ENCODE results near the gene PRR19.

The PRR19 gene

GRCh38 chr19:42349378-42350107 is 47.6 kb downstream of the PRR19 start:
- DNase-seq, result no peak
- H3K27ac ChIP-seq (ENCODE audit: insufficient read depth, low read length, poor library complexity, severe bottlenecking), result no peak overlapping the region
- no peak overlapping the region for H3K4me3 ChIP-seq (ENCODE audit: insufficient read depth, low read depth, low read length, poor library complexity, severe bottlenecking)
- no peaks in the 10 kb centered on the region for H3K9me3 ChIP-seq (ENCODE audit: control insufficient read depth, low read length)
- no peaks in the 10 kb centered on the region for H3K27me3 ChIP-seq (replicated peaks; ENCODE audit: control insufficient read depth, insufficient read depth, low read length, poor library complexity, severe bottlenecking)
- no peaks in the 10 kb centered on the region for H3K36me3 ChIP-seq (ENCODE audit: control insufficient read depth, insufficient read depth, low read length)
- H3K4me1 ChIP-seq (ENCODE audit: control insufficient read depth, insufficient read depth, low read length, poor library complexity, severe bottlenecking), result no peaks in the 10 kb centered on the region

- no peaks in the 10 kb centered on the region for H3K9me3 ChIP-seq (ENCODE audit: control insufficient read depth, low read length)
- no peaks in the 10 kb centered on the region for H3K36me3 ChIP-seq (ENCODE audit: control insufficient read depth, insufficient read depth, low read length)
- no peak overlapping the region for H3K27ac ChIP-seq (ENCODE audit: insufficient read depth, low read length, poor library complexity, severe bottlenecking)
- H3K4me1 ChIP-seq (ENCODE audit: control insufficient read depth, insufficient read depth, low read length, poor library complexity, severe bottlenecking), result no peaks in the 10 kb centered on the region
- no peak overlapping the region for H3K4me3 ChIP-seq (ENCODE audit: insufficient read depth, low read depth, low read length, poor library complexity, severe bottlenecking)
- DNase-seq, result no peak
- H3K27me3 ChIP-seq (replicated peaks; ENCODE audit: control insufficient read depth, insufficient read depth, low read length, poor library complexity, severe bottlenecking), result no peaks in the 10 kb centered on the region
These were observed 48.5 kb downstream of the PRR19 start for GRCh38 chr19:42350417-42350816.

- no peak for DNase-seq
- Histone ChIP-seq H3K27ac (ENCODE audit: insufficient read depth, low read length, poor library complexity, severe bottlenecking) (no peak overlapping the region), H3K4me1 (ENCODE audit: control insufficient read depth, insufficient read depth, low read length, poor library complexity, severe bottlenecking) (no peaks in the 10 kb centered on the region), H3K36me3 (ENCODE audit: control insufficient read depth, insufficient read depth, low read length) (no peaks in the 10 kb centered on the region), H3K9me3 (ENCODE audit: control insufficient read depth, low read length) (no peaks in the 10 kb centered on the region), H3K27me3 (replicated peaks; ENCODE audit: control insufficient read depth, insufficient read depth, low read length, poor library complexity, severe bottlenecking) (no peaks in the 10 kb centered on the region), H3K4me3 (ENCODE audit: insufficient read depth, low read depth, low read length, poor library complexity, severe bottlenecking) (no peak overlapping the region)
These were observed 49.3 kb downstream of the PRR19 start for GRCh38 chr19:42351079-42351735.

GRCh38 chr19:42352301-42353259 is 50.6 kb downstream of the PRR19 start:
- Histone ChIP-seq H3K36me3 (ENCODE audit: control insufficient read depth, insufficient read depth, low read length) (no peaks in the 10 kb centered on the region), H3K4me1 (ENCODE audit: control insufficient read depth, insufficient read depth, low read length, poor library complexity, severe bottlenecking) (no peaks in the 10 kb centered on the region), H3K4me3 (ENCODE audit: insufficient read depth, low read depth, low read length, poor library complexity, severe bottlenecking) (no peak overlapping the region), H3K27ac (ENCODE audit: insufficient read depth, low read length, poor library complexity, severe bottlenecking) (no peak overlapping the region), H3K27me3 (replicated peaks; ENCODE audit: control insufficient read depth, insufficient read depth, low read length, poor library complexity, severe bottlenecking) (no peaks in the 10 kb centered on the region), H3K9me3 (ENCODE audit: control insufficient read depth, low read length) (no peaks in the 10 kb centered on the region)
- no peak for DNase-seq

GRCh38 chr19:42353341-42354015 is 51.5 kb downstream of the PRR19 start:
- Histone ChIP-seq H3K27ac (ENCODE audit: insufficient read depth, low read length, poor library complexity, severe bottlenecking) (no peak overlapping the region), H3K4me1 (ENCODE audit: control insufficient read depth, insufficient read depth, low read length, poor library complexity, severe bottlenecking) (no peaks in the 10 kb centered on the region), H3K27me3 (replicated peaks; ENCODE audit: control insufficient read depth, insufficient read depth, low read length, poor library complexity, severe bottlenecking) (no peaks in the 10 kb centered on the region), H3K36me3 (ENCODE audit: control insufficient read depth, insufficient read depth, low read length) (no peaks in the 10 kb centered on the region), H3K4me3 (ENCODE audit: insufficient read depth, low read depth, low read length, poor library complexity, severe bottlenecking) (no peak overlapping the region), H3K9me3 (ENCODE audit: control insufficient read depth, low read length) (no peaks in the 10 kb centered on the region)
- no peak for DNase-seq

- Histone ChIP-seq H3K27me3 (replicated peaks; ENCODE audit: control insufficient read depth, insufficient read depth, low read length, poor library complexity, severe bottlenecking) (no peaks in the 10 kb centered on the region), H3K36me3 (ENCODE audit: control insufficient read depth, insufficient read depth, low read length) (no peaks in the 10 kb centered on the region), H3K4me1 (ENCODE audit: control insufficient read depth, insufficient read depth, low read length, poor library complexity, severe bottlenecking) (no peaks in the 10 kb centered on the region), H3K9me3 (ENCODE audit: control insufficient read depth, low read length) (no peaks in the 10 kb centered on the region), H3K27ac (ENCODE audit: insufficient read depth, low read length, poor library complexity, severe bottlenecking) (no peak overlapping the region), H3K4me3 (ENCODE audit: insufficient read depth, low read depth, low read length, poor library complexity, severe bottlenecking) (no peak overlapping the region)
- DNase-seq, result no peak
These were observed 54.0 kb downstream of the PRR19 start for GRCh38 chr19:42355896-42356295.

- H3K9me3 ChIP-seq (ENCODE audit: control insufficient read depth, low read length), result no peaks in the 10 kb centered on the region
- H3K36me3 ChIP-seq (ENCODE audit: control insufficient read depth, insufficient read depth, low read length), result no peaks in the 10 kb centered on the region
- DNase-seq, result no peak
- no peak overlapping the region for H3K4me3 ChIP-seq (ENCODE audit: insufficient read depth, low read depth, low read length, poor library complexity, severe bottlenecking)
- H3K4me1 ChIP-seq (ENCODE audit: control insufficient read depth, insufficient read depth, low read length, poor library complexity, severe bottlenecking), result no peaks in the 10 kb centered on the region
- H3K27me3 ChIP-seq (replicated peaks; ENCODE audit: control insufficient read depth, insufficient read depth, low read length, poor library complexity, severe bottlenecking), result no peaks in the 10 kb centered on the region
- no peak overlapping the region for H3K27ac ChIP-seq (ENCODE audit: insufficient read depth, low read length, poor library complexity, severe bottlenecking)
These were observed 54.8 kb downstream of the PRR19 start for GRCh38 chr19:42356686-42357085.

GRCh38 chr19:42357290-42357689 is 55.4 kb downstream of the PRR19 start:
- Histone ChIP-seq H3K4me1 (ENCODE audit: control insufficient read depth, insufficient read depth, low read length, poor library complexity, severe bottlenecking) (no peaks in the 10 kb centered on the region), H3K27me3 (replicated peaks; ENCODE audit: control insufficient read depth, insufficient read depth, low read length, poor library complexity, severe bottlenecking) (no peaks in the 10 kb centered on the region), H3K9me3 (ENCODE audit: control insufficient read depth, low read length) (no peaks in the 10 kb centered on the region), H3K4me3 (ENCODE audit: insufficient read depth, low read depth, low read length, poor library complexity, severe bottlenecking) (no peak overlapping the region), H3K36me3 (ENCODE audit: control insufficient read depth, insufficient read depth, low read length) (no peaks in the 10 kb centered on the region), H3K27ac (ENCODE audit: insufficient read depth, low read length, poor library complexity, severe bottlenecking) (no peak overlapping the region)
- no peak for DNase-seq

All from effector memory CD4-positive, alpha-beta T cell (primary cell).